Gastroesophageal sphincter (tissue), 4 donors: ENCODE measurements around the gene AHRR. TPM values are rescaled to one million over a fixed set of nuclear protein-coding genes. Genes with fewer than 3 reads are reported as not detected.
"Not testable (repeated sequence)": the region's sequence is repeated elsewhere in the genome, so short reads cannot be mapped to it uniquely, and the experiment has no call there.

Experiments used
- ATAC-seq: fragments of 150-250 bp; one replicate; pipeline ENCODE4 v1.9.1; 2016; ENCODE audit warnings: mild to moderate bottlenecking, moderate library complexity
- H3K27ac ChIP-seq, 4 donors: fragments of 200-600 bp; sonication (generic) in 3 of 4; 1 replicate in 3 of 4; 2 replicates in 1 of 4; pipeline ENCODE4 v1.5.1; 2016 to 2019
- H3K27me3 ChIP-seq: fragments of 200-600 bp; sonication (generic); one replicate; pipeline ENCODE4 v1.5.1; 2019
- H3K36me3 ChIP-seq, 2 donors: fragments of 200-600 bp; sonication (generic); one replicate each; pipeline ENCODE4 v1.5.1; 2019; ENCODE audit warnings: control low read depth in 1 of 2
- H3K4me1 ChIP-seq, 3 donors: fragments of 200-600 bp; sonication (generic); 1 replicate in 2 of 3; 2 replicates in 1 of 3; pipeline ENCODE4 v1.5.1; 2016 to 2019; ENCODE audit warnings: control low read depth in 2 of 3
- H3K4me3 ChIP-seq, 2 donors: fragments of 200-600 bp; sonication (generic); one replicate each; pipeline ENCODE4 v1.5.1; 2019; ENCODE audit warnings: mild to moderate bottlenecking in 1 of 2, moderate library complexity in 1 of 2
- H3K9me3 ChIP-seq, 3 donors: fragments of 200-600 bp; sonication (generic); one replicate each; pipeline ENCODE4 v1.5.1; 2017 to 2019; ENCODE audit warnings: control low read depth in 2 of 3
- EP300 ChIP-seq: sonication (generic); formaldehyde crosslinking; IDR thresholded peaks from one replicate; pipeline ENCODE4 v1.6.1; 2017; ENCODE audit warnings: antibody characterized with exemption, mild to moderate bottlenecking
- POLR2A ChIP-seq, 2 donors: fragments of 450-650 bp; IDR thresholded peaks; one replicate each; pipeline ENCODE4 v1.6.1; 2017; ENCODE audit warnings: antibody characterized with exemption in 2 of 2, mild to moderate bottlenecking in 2 of 2, moderate library complexity in 1 of 2
- POLR2AphosphoS5 ChIP-seq: sonication (generic); formaldehyde crosslinking; IDR thresholded peaks from one replicate; pipeline ENCODE4 v1.6.1; 2017; ENCODE audit warnings: antibody characterized with exemption
- WGBS, 2 donors: methylation state at CpG; one replicate each; pipeline ENCODE4 v1.1.5; 2018; ENCODE audit warnings: low coverage in 1 of 2; 5-methylcytosine and 5-hydroxymethylcytosine counted together
- total RNA-seq, 4 donors: library from RNA; depleted of rRNA; stranded (reverse); fragments of >200 nt; gene quantifications; one replicate each; pipeline ENCODE4 v1.1.0, GENCODE V29; 2016
- TF ChIP-seq, protein P1 (sequence below), 4 experiments: fragments of 200-600 bp in 2 of 4; fragments of 450-650 bp in 2 of 4; sonication (generic) in 1 of 4; IDR thresholded peaks; one replicate each; pipeline ENCODE4 v1.5.1; 2017 to 2019; ENCODE audit warnings: antibody characterized with exemption in 4 of 4, mild to moderate bottlenecking in 2 of 4, moderate library complexity in 2 of 4

AHRR gene
- total RNA-seq, 4 donors from 2014 or later = 0.15 to 1.7 (median 0.45) TPM

DNA sequence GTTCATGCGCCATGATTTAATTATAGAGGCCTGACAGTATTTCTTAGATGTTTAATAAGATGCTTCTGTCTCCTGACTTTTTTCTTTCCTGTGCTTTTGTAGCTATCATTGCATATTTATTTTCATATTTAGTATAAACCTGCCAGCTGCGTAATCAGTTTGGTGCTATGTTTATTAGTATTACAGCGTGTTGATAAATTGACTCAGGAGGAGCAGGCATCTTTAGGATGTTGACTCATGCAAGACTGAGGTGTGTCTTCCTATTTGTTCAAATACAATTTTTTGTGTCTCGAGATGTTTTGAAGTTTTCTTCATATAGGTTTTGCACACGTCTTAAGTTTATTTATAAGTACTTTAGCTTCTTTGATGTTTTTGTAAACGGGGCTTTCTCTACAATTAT is 85.5 kb downstream of the AHRR start:
- Histone ChIP-seq H3K4me3 (no peak overlapping the region), H3K9me3 (no peaks in the 10 kb centered on the region), H3K27me3 (peaks cover 10% of the 10 kb centered on the region), H3K27ac (no peak overlapping the region), H3K36me3 (no peaks in the 10 kb centered on the region), H3K4me1 (no peaks in the 10 kb centered on the region)
- TF ChIP-seq POLR2AphosphoS5 (no peak), POLR2A (IDR thresholded peaks at IDR 0.05) (no peak), EP300 (no peak)
- TF ChIP-seq, protein P1, sequence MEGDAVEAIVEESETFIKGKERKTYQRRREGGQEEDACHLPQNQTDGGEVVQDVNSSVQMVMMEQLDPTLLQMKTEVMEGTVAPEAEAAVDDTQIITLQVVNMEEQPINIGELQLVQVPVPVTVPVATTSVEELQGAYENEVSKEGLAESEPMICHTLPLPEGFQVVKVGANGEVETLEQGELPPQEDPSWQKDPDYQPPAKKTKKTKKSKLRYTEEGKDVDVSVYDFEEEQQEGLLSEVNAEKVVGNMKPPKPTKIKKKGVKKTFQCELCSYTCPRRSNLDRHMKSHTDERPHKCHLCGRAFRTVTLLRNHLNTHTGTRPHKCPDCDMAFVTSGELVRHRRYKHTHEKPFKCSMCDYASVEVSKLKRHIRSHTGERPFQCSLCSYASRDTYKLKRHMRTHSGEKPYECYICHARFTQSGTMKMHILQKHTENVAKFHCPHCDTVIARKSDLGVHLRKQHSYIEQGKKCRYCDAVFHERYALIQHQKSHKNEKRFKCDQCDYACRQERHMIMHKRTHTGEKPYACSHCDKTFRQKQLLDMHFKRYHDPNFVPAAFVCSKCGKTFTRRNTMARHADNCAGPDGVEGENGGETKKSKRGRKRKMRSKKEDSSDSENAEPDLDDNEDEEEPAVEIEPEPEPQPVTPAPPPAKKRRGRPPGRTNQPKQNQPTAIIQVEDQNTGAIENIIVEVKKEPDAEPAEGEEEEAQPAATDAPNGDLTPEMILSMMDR (IDR thresholded peaks at IDR 0.05) = no peak
- 73 to 80% methylated on average over 6 of the region's 6 CpGs for whole genome bisulfite sequencing, 2 donors
- no peak for ATAC-seq

DNA sequence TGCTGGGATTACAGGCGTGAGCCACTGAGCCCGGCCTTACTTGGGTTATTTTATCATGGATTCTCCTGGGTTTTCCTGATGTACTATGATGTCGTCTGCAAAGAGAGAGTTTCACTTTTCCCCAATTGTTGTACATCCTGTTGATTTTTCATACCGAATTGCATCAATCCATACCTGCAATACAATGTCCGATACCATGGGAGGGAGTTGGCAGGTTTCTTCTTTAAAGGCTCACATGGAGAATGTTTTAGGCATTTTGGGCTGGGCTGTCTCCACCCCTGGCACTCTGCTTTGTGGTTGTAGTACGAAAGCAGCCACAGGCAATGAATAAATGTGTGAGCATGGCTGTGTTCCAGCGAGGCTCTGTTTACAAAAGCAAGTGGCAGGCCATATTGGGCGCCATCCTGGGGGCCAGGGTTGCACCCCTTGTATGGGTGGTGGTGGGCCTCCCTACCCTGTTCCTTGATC is 86.3 kb downstream of the AHRR start:
- Histone ChIP-seq H3K4me1 (no peaks in the 10 kb centered on the region), H3K36me3 (no peaks in the 10 kb centered on the region), H3K27me3 (peaks cover 10% of the 10 kb centered on the region), H3K4me3 (no peak overlapping the region), H3K27ac (no peak overlapping the region), H3K9me3 (no peaks in the 10 kb centered on the region)
- WGBS, 2 donors = 46 to 82% methylated on average over 2 to 7 of the region's 8 CpGs
- no peak for ATAC-seq
- TF ChIP-seq EP300 (no peak), POLR2A (IDR thresholded peaks at IDR 0.05) (no peak), POLR2AphosphoS5 (no peak)
- TF ChIP-seq, protein P1 (IDR thresholded peaks at IDR 0.05) = no peak

DNA sequence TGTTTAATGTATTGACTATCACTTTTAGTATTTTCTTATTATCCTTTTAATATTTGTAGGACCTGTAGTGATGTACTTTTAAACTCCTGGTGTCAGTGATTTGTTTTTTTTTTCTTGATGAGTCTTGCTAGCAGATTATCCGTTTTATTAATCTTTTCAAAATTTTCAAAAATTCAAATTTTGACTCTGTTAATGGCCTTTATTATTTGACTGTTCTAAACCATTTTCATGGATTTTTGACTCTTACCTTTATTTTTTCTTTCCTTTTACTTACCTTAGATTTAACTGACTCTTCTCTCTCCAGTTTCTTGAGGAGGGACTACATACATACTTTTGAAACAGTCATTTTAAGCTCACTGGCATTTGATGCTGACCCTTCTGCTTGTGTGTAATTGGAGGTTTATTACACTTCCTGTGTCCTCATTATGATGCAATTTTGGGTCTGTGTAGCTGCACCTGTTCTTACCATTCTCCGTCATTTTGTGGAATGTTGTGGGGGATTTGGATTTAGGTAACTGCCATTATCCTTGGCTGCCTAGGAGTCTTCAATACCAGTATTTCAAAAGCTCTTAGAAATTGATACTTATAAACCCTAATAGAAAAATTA is 89.5 kb downstream of the AHRR start:
- no peaks in the 10 kb centered on the region for H3K9me3 ChIP-seq
- no peaks in the 10 kb centered on the region for H3K36me3 ChIP-seq
- H3K27ac ChIP-seq = no peak overlapping the region
- WGBS, 2 donors = 82 to 100% methylated on average over 1 to 2 of the region's 2 CpGs
- H3K4me3 ChIP-seq = no peak overlapping the region
- no peak for TF ChIP-seq POLR2AphosphoS5
- no peak for TF ChIP-seq POLR2A (IDR thresholded peaks at IDR 0.05)
- TF ChIP-seq, protein P1 (IDR thresholded peaks at IDR 0.05) = no peak
- no peak for TF ChIP-seq EP300
- peaks cover 4% of the 10 kb centered on the region for H3K27me3 ChIP-seq
- no peak for ATAC-seq
- H3K4me1 ChIP-seq = no peaks in the 10 kb centered on the region

DNA sequence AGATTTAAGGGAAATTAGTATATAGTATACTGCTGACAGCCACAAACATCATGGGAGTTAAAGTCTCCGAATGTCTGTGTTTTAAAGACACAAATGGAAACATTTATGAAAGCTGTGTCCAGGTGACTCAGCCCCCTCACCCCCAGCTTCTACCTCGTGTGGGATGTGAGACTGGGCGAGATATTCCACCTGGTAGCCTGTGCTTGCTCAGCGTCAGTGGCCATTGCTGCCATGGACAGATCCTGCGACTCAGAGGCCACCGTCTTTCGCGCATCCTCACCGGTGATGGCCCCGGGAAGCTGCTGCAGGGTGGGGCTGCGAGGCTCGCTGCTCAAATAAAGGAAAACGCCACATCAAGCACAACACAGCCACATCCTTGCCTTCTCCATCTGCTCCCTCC is 90.2 kb downstream of the AHRR start:
- TF ChIP-seq POLR2AphosphoS5 (no peak), EP300 (no peak), POLR2A (IDR thresholded peaks at IDR 0.05) (no peak)
- TF ChIP-seq, protein P1 (IDR thresholded peaks at IDR 0.05) = no peak
- no peak for ATAC-seq
- Histone ChIP-seq H3K27ac (no peak overlapping the region), H3K4me1 (no peaks in the 10 kb centered on the region), H3K36me3 (no peaks in the 10 kb centered on the region), H3K4me3 (no peak overlapping the region), H3K27me3 (peaks cover 4% of the 10 kb centered on the region), H3K9me3 (no peaks in the 10 kb centered on the region)
- WGBS, 2 donors = 61 to 81% methylated on average over 3 to 5 of the region's 13 CpGs

DNA sequence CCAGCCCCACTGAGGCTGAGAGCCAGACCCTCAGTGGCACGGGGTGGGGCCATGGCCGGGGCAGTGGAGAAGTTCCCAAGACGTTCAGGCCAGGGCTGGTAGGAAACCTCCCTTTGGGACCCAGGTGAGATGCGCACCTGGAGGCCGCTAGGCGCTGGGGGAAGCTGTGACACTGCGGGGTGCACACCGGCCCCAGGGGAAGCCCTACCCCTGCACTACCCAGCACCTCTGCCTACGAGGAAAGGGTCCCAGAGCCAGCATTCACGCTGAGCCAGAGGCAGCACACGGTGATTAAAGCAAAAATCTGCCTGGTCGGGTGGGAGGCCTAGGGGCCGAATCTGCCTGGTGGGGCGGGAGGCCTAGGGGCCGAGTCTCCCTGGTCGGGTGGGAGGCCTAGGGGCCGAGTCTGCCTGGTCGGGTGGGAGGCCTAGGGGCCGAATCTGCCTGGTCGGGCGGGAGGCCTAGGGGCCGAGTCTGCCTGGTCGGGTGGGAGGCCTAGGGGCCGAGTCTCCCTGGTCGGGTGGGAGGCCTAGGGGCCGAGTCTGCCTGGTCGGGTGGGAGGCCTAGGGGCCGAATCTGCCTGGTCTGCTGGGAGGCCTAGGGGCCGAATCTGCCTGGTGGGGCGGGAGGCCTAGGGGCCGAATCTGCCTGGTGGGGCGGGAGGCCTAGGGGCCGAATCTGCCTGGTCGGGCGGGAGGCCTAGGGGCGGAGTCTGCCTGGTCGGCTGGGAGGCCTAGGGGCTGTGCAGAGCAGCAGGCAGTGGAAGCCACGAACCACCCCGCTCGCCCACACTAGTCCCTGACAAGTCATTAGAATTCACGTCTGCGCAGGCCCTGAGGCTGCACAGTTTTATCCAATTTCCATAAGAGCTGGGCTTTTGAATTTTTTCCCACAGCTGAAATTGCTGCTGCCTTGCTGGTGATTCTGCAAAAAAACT is 93.7 kb downstream of the AHRR start:
- not testable (repeated sequence) for ATAC-seq, H3K4me3 ChIP-seq, H3K9me3 ChIP-seq, H3K36me3 ChIP-seq, H3K4me1 ChIP-seq, H3K27me3 ChIP-seq
- 66% methylated on average over 10 of the region's 42 CpGs; no CpG with 5 or more reads in 1 of the 2 donors for WGBS, 2 donors
- H3K27ac ChIP-seq = peak overlapping the region in 1 of 4 donors; percentile 90
